CD4-positive, alpha-beta T cell (primary cell): ENCODE results near the gene FLT3LG. TPM values are rescaled to one million over a fixed set of nuclear protein-coding genes. Genes with fewer than 3 reads are reported as not detected.

ENCODE experiments used
- ATAC-seq: fragments of 200-7000 bp; cut with Tn5 transposase; one replicate; pipeline ENCODE4 v1.10.0; 2022; ENCODE audit warnings: mild to moderate bottlenecking; ENCODE audit not compliant: poor library complexity
- CTCF ChIA-PET: fragments of 350-600 bp; sonication (Branson Sonifier 250); formaldehyde crosslinking; loops from one replicate; lab custom pipeline; 2021; ENCODE audit warnings: antibody characterized with exemption, inconsistent platforms; lab: Charles Lee
- POLR2A ChIA-PET: fragments of 350-600 bp; sonication (Branson Sonifier 250); formaldehyde crosslinking; loops from one replicate; lab custom pipeline; 2021; ENCODE audit warnings: antibody characterized with exemption, inconsistent platforms; lab: Charles Lee
- DNase-seq, 14 experiments: peaks; one replicate each; pipeline ENCODE4 v3.0.0-alpha.2; 2013 to 2020; ENCODE audit warnings: mixed read lengths in 2 of 14
- H3K27ac ChIP-seq, 2 donors: one replicate each; pipeline versions ENCODE4 v1.5.1 to v1.7.0; 2013; ENCODE audit warnings: low read length in 2 of 2, low read depth in 1 of 2, mild to moderate bottlenecking in 1 of 2
- H3K27me3 ChIP-seq, 2 experiments: 1 replicate in 1 of 2; 2 replicates in 1 of 2; pipeline versions ENCODE4 v1.6.1 to v1.7.0; 2013; ENCODE audit warnings: low read length in 2 of 2, control low read depth in 1 of 2, mild to moderate bottlenecking in 1 of 2, moderate library complexity in 1 of 2; ENCODE audit not compliant: insufficient read depth in 2 of 2, control insufficient read depth in 1 of 2
- H3K36me3 ChIP-seq: one replicate; pipeline ENCODE4 v1.6.1; 2013; ENCODE audit warnings: low read length, control low read depth; ENCODE audit not compliant: insufficient read depth
- H3K4me1 ChIP-seq: one replicate; pipeline ENCODE4 v1.6.1; 2013; ENCODE audit warnings: low read length, control low read depth; ENCODE audit not compliant: insufficient read depth
- H3K4me3 ChIP-seq: one replicate; pipeline ENCODE4 v1.5.1; 2013; ENCODE audit warnings: mild to moderate bottlenecking, low read length, moderate library complexity
- H3K9me3 ChIP-seq, 2 experiments: 1 replicate in 1 of 2; 2 replicates in 1 of 2; pipeline versions ENCODE4 v1.6.1 to v1.7.0; 2013; ENCODE audit warnings: low read length in 2 of 2, mild to moderate bottlenecking in 2 of 2, control low read depth in 1 of 2, moderate library complexity in 1 of 2; ENCODE audit not compliant: control insufficient read depth in 1 of 2, insufficient read depth in 1 of 2
- H3K27ac Mint-ChIP-seq: one replicate; pipeline ENCODE4 v1.8.0; 2020; ENCODE audit warnings: mixed read lengths
- H3K27me3 Mint-ChIP-seq: one replicate; pipeline ENCODE4 v1.8.0; 2021; ENCODE audit warnings: mixed read lengths
- H3K36me3 Mint-ChIP-seq: one replicate; pipeline ENCODE4 v1.8.0; 2021; ENCODE audit warnings: low read depth, mixed read lengths
- H3K4me1 Mint-ChIP-seq: one replicate; pipeline ENCODE4 v1.8.0; 2021; ENCODE audit warnings: low read depth, mixed read lengths
- H3K4me3 Mint-ChIP-seq: one replicate; pipeline ENCODE4 v1.8.0; 2020; ENCODE audit warnings: mild to moderate bottlenecking, mixed read lengths
- H3K9me3 Mint-ChIP-seq: one replicate; pipeline ENCODE4 v1.8.0; 2020; ENCODE audit warnings: mixed read lengths
- intact Hi-C, 2 experiments: fragments of 100-400 bp; cut with DNase I in 1 of 2; cut with micrococcal nuclease in 1 of 2; formaldehyde crosslinking; loops; one replicate each; pipeline versions ENCODE4 v1.15.1 to v1.9.0; 2023 to 2025; cut with DNase I, micrococcal nuclease
- microRNA-seq: library from miRNA; unstranded; fragments of <30 nt; microRNA quantifications from one replicate; pipeline ENCODE4 v1.2.0, GENCODE V29; 2021; ENCODE audit warnings: borderline microRNAs expressed, borderline replicate concordance
- total RNA-seq, 174 experiments: library from RNA in 2 of 174; stranded (reverse) in 2 of 174; gene quantifications; one replicate each; pipeline ENCODE4 v1.2.3 and lab custom pipeline; 2021 to 2026
- TF ChIP-seq, protein P1 (sequence below): fragments of 200-600 bp; IDR thresholded peaks from one replicate; pipeline ENCODE4 v1.8.0; 2022; ENCODE audit warnings: antibody characterized with exemption, mild to moderate bottlenecking

Gene FLT3LG
- total RNA-seq, 2 experiments from 2014 or later: 311 to 325 TPM

GRCh38 chr19:49534632-49535385 is 60.8 kb downstream of the FLT3LG start:
- H3K27me3 Mint-ChIP-seq: no peaks in the 10 kb centered on the region
- H3K36me3 Mint-ChIP-seq: no peaks in the 10 kb centered on the region
- intact Hi-C loops: loop anchor here in 1 of 2 experiments (5.0 kb wide), 1 partner anchor 37 kb away; no protein-coding TSS in a partner anchor

More at GRCh38 chr19:49534632-49535385, 60.8 kb downstream of the FLT3LG start:
- ChIA-PET POLR2A (interaction anchor here (0.7 to 3.1 kb wide), 16 partner anchors 12 to 105 kb away, joined by 3 to 19 read pairs (median 4); partner anchors contain the start of genes FCGRT, PRR12, RPS11 and RRAS), CTCF (interaction anchor here (1.0 to 4.3 kb wide), 10 partner anchors 12 to 106 kb away, joined by 3 to 31 read pairs (median 5); partner anchors contain the start of gene RRAS)
- no peaks in the 10 kb centered on the region for H3K27me3 ChIP-seq
- peak overlapping the region; percentile 93 for H3K4me3 Mint-ChIP-seq
- H3K27ac ChIP-seq: no peak overlapping the region
- no peaks in the 10 kb centered on the region for H3K9me3 ChIP-seq
- DNase-seq: peak in 2 of 14 experiments; percentile 10 to 29
- TF ChIP-seq, protein P1, sequence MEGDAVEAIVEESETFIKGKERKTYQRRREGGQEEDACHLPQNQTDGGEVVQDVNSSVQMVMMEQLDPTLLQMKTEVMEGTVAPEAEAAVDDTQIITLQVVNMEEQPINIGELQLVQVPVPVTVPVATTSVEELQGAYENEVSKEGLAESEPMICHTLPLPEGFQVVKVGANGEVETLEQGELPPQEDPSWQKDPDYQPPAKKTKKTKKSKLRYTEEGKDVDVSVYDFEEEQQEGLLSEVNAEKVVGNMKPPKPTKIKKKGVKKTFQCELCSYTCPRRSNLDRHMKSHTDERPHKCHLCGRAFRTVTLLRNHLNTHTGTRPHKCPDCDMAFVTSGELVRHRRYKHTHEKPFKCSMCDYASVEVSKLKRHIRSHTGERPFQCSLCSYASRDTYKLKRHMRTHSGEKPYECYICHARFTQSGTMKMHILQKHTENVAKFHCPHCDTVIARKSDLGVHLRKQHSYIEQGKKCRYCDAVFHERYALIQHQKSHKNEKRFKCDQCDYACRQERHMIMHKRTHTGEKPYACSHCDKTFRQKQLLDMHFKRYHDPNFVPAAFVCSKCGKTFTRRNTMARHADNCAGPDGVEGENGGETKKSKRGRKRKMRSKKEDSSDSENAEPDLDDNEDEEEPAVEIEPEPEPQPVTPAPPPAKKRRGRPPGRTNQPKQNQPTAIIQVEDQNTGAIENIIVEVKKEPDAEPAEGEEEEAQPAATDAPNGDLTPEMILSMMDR: peak; percentile 4
- H3K27ac Mint-ChIP-seq: peak overlapping the region; percentile 28
- peaks cover 27% of the 10 kb centered on the region for H3K4me1 Mint-ChIP-seq
- peaks cover 3% of the 10 kb centered on the region for H3K36me3 ChIP-seq
- ATAC-seq: no peak
- no peaks in the 10 kb centered on the region for H3K9me3 Mint-ChIP-seq
- H3K4me1 ChIP-seq: peaks cover 28% of the 10 kb centered on the region
- peak overlapping the region; percentile 70 for H3K4me3 ChIP-seq

Small RNA genes within 50 kb of the gene (microRNA-seq; reads per million reads assigned to microRNA genes)
- gene MIR150: 87,192 reads per million, percentile 99 among the genes with 10 or more reads in this experiment

Other genes starting within 250 kb of the FLT3LG start
- 1 to 10 TPM; 1.5 to 2.4 TPM for gene SLC6A16, start 149.0 kb upstream of the FLT3LG start, total RNA-seq
- gene CD37, start 138.8 kb upstream of the FLT3LG start, total RNA-seq: 100 to 1,000 TPM; 329 to 350 TPM
- gene TEAD2, start 111.8 kb upstream of the FLT3LG start, total RNA-seq: not detected
- gene DKKL1, start 110.3 kb upstream of the FLT3LG start, total RNA-seq: not detected
- not detected for gene KASH5, start 86.0 kb upstream of the FLT3LG start, total RNA-seq
- gene PTH2, start 50.8 kb upstream of the FLT3LG start, total RNA-seq: not detected
- gene GFY, start 48.8 kb upstream of the FLT3LG start, total RNA-seq: not detected
- not detected for gene SLC17A7, start 32.7 kb upstream of the FLT3LG start, total RNA-seq
- gene PIH1D1, start 22.4 kb upstream of the FLT3LG start, total RNA-seq: 100 to 1,000 TPM; 145 to 151 TPM
- 10 to 100 TPM; 25.1 to 25.8 TPM for gene ALDH16A1, start 21.0 kb upstream of the FLT3LG start, total RNA-seq
- gene RPL13A, start 13.4 kb downstream of the FLT3LG start, total RNA-seq: 1,000 to 10,000 TPM; 5,328 to 5,481 TPM
- 1,000 to 10,000 TPM; 2,912 to 3,041 TPM for gene RPS11, start 22.2 kb downstream of the FLT3LG start, total RNA-seq
- gene FCGRT, start 38.4 kb downstream of the FLT3LG start, total RNA-seq: 10 to 100 TPM; 50.2 to 52.5 TPM
- 1 to 10 TPM; 4.8 to 7.8 TPM for gene RCN3, start 53.8 kb downstream of the FLT3LG start, total RNA-seq
- gene NOSIP, start 106.3 kb downstream of the FLT3LG start, total RNA-seq: 100 to 1,000 TPM; 202 to 203 TPM
- under 1 TPM; 0.49 to 0.78 TPM for gene PRRG2, start 107.1 kb downstream of the FLT3LG start, total RNA-seq
- gene PRR12, start 117.0 kb downstream of the FLT3LG start, total RNA-seq: 10 to 100 TPM; 41.7 to 42.2 TPM
- 1 to 10 TPM; 4.2 to 4.7 TPM for gene RRAS, start 165.9 kb downstream of the FLT3LG start, total RNA-seq
- gene SCAF1, start 168.0 kb downstream of the FLT3LG start, total RNA-seq: 10 to 100 TPM; 30.6 to 34.8 TPM
- 100 to 1,000 TPM; 109 to 119 TPM for gene IRF3, start 191.6 kb downstream of the FLT3LG start, total RNA-seq
- 10 to 100 TPM in 1 of 2 experiments, 1 to 10 TPM in 1; 9.9 to 11.3 TPM for gene BCL2L12, start 191.7 kb downstream of the FLT3LG start, total RNA-seq
- 10 to 100 TPM; 41.5 to 46.4 TPM for gene PRMT1, start 203.1 kb downstream of the FLT3LG start, total RNA-seq
- 1 to 10 TPM; 2.1 to 2.5 TPM for gene ADM5, start 215.4 kb downstream of the FLT3LG start, total RNA-seq
- under 1 TPM; 0.47 to 0.59 TPM for gene CPT1C, start 216.9 kb downstream of the FLT3LG start, total RNA-seq